Small intestine (tissue), 7 donors: ENCODE data around the gene SNRNP25. TPM values are rescaled to one million over a fixed set of nuclear protein-coding genes. Genes with fewer than 3 reads are reported as not detected.

ENCODE experiments used
- DNase-seq, 2 donors: peaks; one replicate each; pipeline versions ENCODE4 v3.0.0 to v3.0.0-alpha.2; 2013
- FAIRE-seq: peaks from 2 replicates; lab custom pipeline; 2012; peaks lifted over from hg19 to GRCh38; lab: Jason Lieb, UNC
- H3K27ac ChIP-seq, 3 donors: one replicate each; pipeline ENCODE4 v1.5.1; 2013; ENCODE audit warnings: low read length in 2 of 3, mild to moderate bottlenecking in 2 of 3, control low read depth in 1 of 3, inconsistent platforms in 1 of 3, low read depth in 1 of 3, moderate library complexity in 1 of 3
- H3K27me3 ChIP-seq, 3 donors: one replicate each; pipeline ENCODE4 v1.6.1; 2013; ENCODE audit warnings: low read length in 3 of 3, inconsistent platforms in 1 of 3; ENCODE audit not compliant: control insufficient read depth in 3 of 3, insufficient read depth in 3 of 3
- H3K36me3 ChIP-seq, 3 donors: one replicate each; pipeline ENCODE4 v1.6.1; 2013; ENCODE audit warnings: low read length in 3 of 3, inconsistent platforms in 1 of 3, low read depth in 1 of 3, mild to moderate bottlenecking in 1 of 3, moderate library complexity in 1 of 3; ENCODE audit not compliant: control insufficient read depth in 3 of 3, insufficient read depth in 2 of 3
- H3K4me1 ChIP-seq, 3 donors: one replicate each; pipeline ENCODE4 v1.6.1; 2013; ENCODE audit warnings: low read length in 2 of 3, inconsistent platforms in 1 of 3, low read depth in 1 of 3, mild to moderate bottlenecking in 1 of 3, moderate library complexity in 1 of 3; ENCODE audit not compliant: control insufficient read depth in 3 of 3, insufficient read depth in 2 of 3
- H3K4me3 ChIP-seq, 3 donors: one replicate each; pipeline ENCODE4 v1.5.1; 2013; ENCODE audit warnings: low read length in 3 of 3, control low read depth in 1 of 3, inconsistent platforms in 1 of 3, low read depth in 1 of 3, mild to moderate bottlenecking in 1 of 3, moderate library complexity in 1 of 3
- H3K9me3 ChIP-seq, 2 donors: one replicate each; pipeline ENCODE4 v1.6.1; 2013; ENCODE audit warnings: low read depth in 1 of 2, low read length in 1 of 2; ENCODE audit not compliant: control insufficient read depth in 2 of 2, insufficient read depth in 1 of 2
- WGBS, 3 donors: extraction: QIAGEN DNeasy Blood & Tissue Kit; methylation state at CpG; one replicate each; pipeline ENCODE4 v1.1.7; 2013; 5-methylcytosine and 5-hydroxymethylcytosine counted together
- polyA plus RNA-seq, 4 donors: library from polyadenylated mRNA; stranded (reverse) in 3 of 4; unstranded in 1 of 4; fragments of 200-250 nt in 3 of 4; fragments of 120-200 nt in 1 of 4; gene quantifications; one replicate each; pipeline versions ENCODE4 v1.2.1 to v1.2.3, GENCODE V29; 2013
- donor health status: healthy with polysubstance abuse.
- donor health status: control.
- donor health status: control.
- donor health status: Bipolar disorder and iron deficiency.
- donor health status: healthy.

Gene SNRNP25
- polyA plus RNA-seq, 4 donors, result 17.3 to 38.2 (median 27.6) TPM

GRCh38 chr16:63466-63865 is 9.8 kb downstream of the SNRNP25 start:
- Histone ChIP-seq H3K9me3 (no peaks in the 10 kb centered on the region), H3K36me3 (peaks cover 0 to 58% (median 0%) of the 10 kb centered on the region in 3 donors), H3K27ac (no peak overlapping the region), H3K27me3 (no peaks in the 10 kb centered on the region), H3K4me3 (no peak overlapping the region), H3K4me1 (peaks cover 0 to 11% (median 0%) of the 10 kb centered on the region in 3 donors)
- FAIRE-seq (no peak), DNase-seq (no peak)
- 91 to 96% (median 94%) methylated on average over 15 to 16 of the region's 16 CpGs for WGBS, 3 donors

- Histone ChIP-seq H3K27ac (no peak overlapping the region), H3K4me3 (no peak overlapping the region), H3K4me1 (peaks cover 0 to 11% (median 0%) of the 10 kb centered on the region in 3 donors), H3K27me3 (no peaks in the 10 kb centered on the region), H3K36me3 (peaks cover 0 to 52% (median 0%) of the 10 kb centered on the region in 3 donors), H3K9me3 (no peaks in the 10 kb centered on the region)
- FAIRE-seq, result no peak
- no peak for DNase-seq
- WGBS, 3 donors, result 88 to 91% (median 89%) methylated on average over 25 of the region's 25 CpGs
These were observed 10.6 kb downstream of the SNRNP25 start for GRCh38 chr16:63998-64913.

- Histone ChIP-seq H3K4me1 (peaks cover 0 to 11% (median 0%) of the 10 kb centered on the region in 3 donors), H3K27me3 (no peaks in the 10 kb centered on the region), H3K9me3 (no peaks in the 10 kb centered on the region), H3K27ac (no peak overlapping the region), H3K4me3 (no peak overlapping the region), H3K36me3 (peaks cover 0 to 48% (median 0%) of the 10 kb centered on the region in 3 donors)
- WGBS, 3 donors, result 80 to 88% (median 81%) methylated on average over 9 of the region's 9 CpGs
- FAIRE-seq, result no peak
- no peak for DNase-seq
These were observed 11.3 kb downstream of the SNRNP25 start for GRCh38 chr16:64914-65255.

- no peaks in the 10 kb centered on the region for H3K27me3 ChIP-seq
- 13 to 18% (median 14%) methylated on average over 17 of the region's 17 CpGs for WGBS, 3 donors
- DNase-seq (peak; percentile 75 to 83), FAIRE-seq (no peak)
- no peaks in the 10 kb centered on the region for H3K9me3 ChIP-seq
- no peak overlapping the region for H3K4me3 ChIP-seq
- peaks cover 0 to 11% (median 0%) of the 10 kb centered on the region in 3 donors for H3K4me1 ChIP-seq
- no peak overlapping the region for H3K27ac ChIP-seq
- H3K36me3 ChIP-seq, result peaks cover 0 to 42% (median 0%) of the 10 kb centered on the region in 3 donors
These were observed 12.1 kb downstream of the SNRNP25 start for GRCh38 chr16:65745-66144.

GRCh38 chr16:66309-67182 is 12.9 kb downstream of the SNRNP25 start:
- Histone ChIP-seq H3K9me3 (no peaks in the 10 kb centered on the region), H3K4me1 (peaks cover 0 to 19% (median 0%) of the 10 kb centered on the region in 3 donors), H3K36me3 (peaks cover 0 to 36% (median 0%) of the 10 kb centered on the region in 3 donors), H3K4me3 (no peak overlapping the region), H3K27me3 (peaks cover 0 to 5% (median 2%) of the 10 kb centered on the region in 3 donors), H3K27ac (no peak overlapping the region)
- WGBS, 3 donors, result 76 to 82% (median 80%) methylated on average over 13 of the region's 13 CpGs
- FAIRE-seq (no peak), DNase-seq (no peak)

GRCh38 chr16:67183-67791 is 13.7 kb downstream of the SNRNP25 start:
- Histone ChIP-seq H3K27ac (no peak overlapping the region), H3K9me3 (no peaks in the 10 kb centered on the region), H3K36me3 (peaks cover 0 to 31% (median 0%) of the 10 kb centered on the region in 3 donors), H3K27me3 (peaks cover 0 to 7% (median 5%) of the 10 kb centered on the region in 3 donors), H3K4me3 (no peak overlapping the region), H3K4me1 (peaks cover 0 to 24% (median 0%) of the 10 kb centered on the region in 3 donors)
- no peak for FAIRE-seq
- WGBS, 3 donors, result 70 to 79% (median 71%) methylated on average over 10 of the region's 10 CpGs
- no peak for DNase-seq

GRCh38 chr16:67884-68789 is 14.5 kb downstream of the SNRNP25 start:
- WGBS, 3 donors, result 80 to 90% (median 90%) methylated on average over 27 of the region's 27 CpGs
- H3K27ac ChIP-seq, result no peak overlapping the region
- H3K4me3 ChIP-seq, result no peak overlapping the region
- FAIRE-seq (no peak), DNase-seq (no peak)
- H3K4me1 ChIP-seq, result peaks cover 0 to 28% (median 0%) of the 10 kb centered on the region in 3 donors
- no peaks in the 10 kb centered on the region for H3K9me3 ChIP-seq
- peaks cover 0 to 23% (median 0%) of the 10 kb centered on the region in 3 donors for H3K36me3 ChIP-seq
- peaks cover 0 to 7% (median 5%) of the 10 kb centered on the region in 3 donors for H3K27me3 ChIP-seq
